HG02623 (cell line): ENCODE data around the gene TGM1.
A peak's percentile ranks its signal among the peaks of the same experiment; 100 is the strongest.

Experiments
- ATAC-seq: cut with Tn5 transposase; IDR thresholded peaks from one replicate; pipeline ENCODE4 v1.9.1; 2021; ENCODE audit warnings: moderate library complexity; ENCODE audit not compliant: unreplicated experiment

Gene TGM1

DNA sequence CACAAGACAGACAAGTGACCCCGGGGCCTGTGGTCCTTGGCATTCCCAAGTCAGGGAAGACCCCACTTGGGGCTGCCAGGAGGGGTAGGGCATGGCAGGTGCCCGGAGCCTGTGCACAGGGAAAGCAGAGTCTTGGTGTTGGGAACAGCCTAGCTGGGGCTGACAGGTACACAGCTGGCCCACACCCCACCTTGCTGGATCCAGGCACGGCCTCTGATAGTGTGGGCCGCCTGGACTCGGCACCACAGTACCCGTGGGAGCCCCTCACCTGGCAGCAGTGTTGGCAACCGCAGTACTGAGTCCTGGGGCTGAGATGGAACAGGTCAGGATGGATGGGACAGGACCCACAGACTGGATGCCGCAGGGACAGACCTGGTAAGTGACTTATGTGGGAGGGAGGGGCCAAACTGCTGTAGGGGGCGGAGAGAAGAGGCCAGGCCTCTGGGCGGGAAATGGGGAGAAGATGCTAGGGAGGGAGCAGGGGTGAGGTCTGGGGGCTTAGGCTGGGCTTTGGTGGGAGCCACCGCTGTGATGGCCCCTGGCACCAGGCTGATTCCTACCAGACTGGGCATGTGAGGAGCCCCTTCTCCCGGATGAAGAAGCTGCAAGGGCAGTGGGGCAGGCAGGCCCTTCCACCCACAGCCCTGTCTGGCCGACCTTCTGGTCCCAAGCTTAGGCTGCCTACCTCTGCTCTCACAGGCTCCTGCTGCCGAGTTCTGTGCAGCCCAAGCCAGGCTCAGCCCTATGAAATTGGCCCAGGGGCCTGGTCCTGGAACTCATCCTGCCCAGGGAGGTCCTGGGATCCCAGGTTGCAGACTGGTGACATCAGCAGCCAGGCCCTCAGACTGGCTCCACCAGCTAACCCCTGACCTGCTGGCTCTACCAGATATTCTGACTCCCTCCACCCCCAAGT lies at the start of gene TGM1:
Gene TGM1, minus strand, starts transcription at position 357 of the 913 bp plus-strand sequence. CDS start 825 bp downstream, outside the sequence.
- no peak for ATAC-seq

DNA sequence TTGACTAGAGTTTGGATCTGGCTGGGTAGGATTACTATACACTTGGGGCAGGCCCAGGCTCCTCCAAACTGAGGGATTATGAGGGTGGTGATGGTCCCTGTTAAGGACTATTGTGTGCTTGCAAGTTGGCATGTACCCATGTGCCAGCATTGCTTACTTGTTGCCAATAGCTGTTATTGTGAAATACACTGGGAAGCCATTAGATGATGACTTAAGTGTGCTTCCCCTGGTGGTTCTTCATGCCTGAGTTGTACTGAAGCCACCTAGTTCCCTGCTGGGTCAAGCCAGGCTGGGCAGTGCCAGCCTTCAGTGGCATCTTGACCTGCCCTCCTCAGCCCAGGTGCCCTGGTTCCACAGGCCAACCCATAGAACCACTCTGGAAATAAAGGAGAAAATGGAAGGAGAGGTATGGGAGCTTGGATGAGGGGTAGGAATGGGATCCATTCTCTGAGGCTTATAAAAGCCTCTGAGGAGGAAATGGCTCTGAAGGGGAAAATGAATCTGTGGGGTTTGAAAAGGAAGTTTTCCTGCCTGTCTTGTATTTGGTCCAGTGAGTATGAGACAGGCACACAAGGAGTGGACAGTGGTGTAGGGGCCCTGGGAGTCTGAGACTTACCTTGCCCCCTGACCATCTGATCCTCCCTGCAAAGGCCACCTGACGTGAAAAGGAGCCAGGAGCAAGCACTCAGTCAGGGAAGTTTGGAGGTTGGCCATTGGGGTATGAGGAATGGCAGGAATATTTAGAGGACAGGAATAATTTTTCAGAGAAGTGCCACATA lies 49.0 kb upstream of the TGM1 start:
- ATAC-seq: no peak

DNA sequence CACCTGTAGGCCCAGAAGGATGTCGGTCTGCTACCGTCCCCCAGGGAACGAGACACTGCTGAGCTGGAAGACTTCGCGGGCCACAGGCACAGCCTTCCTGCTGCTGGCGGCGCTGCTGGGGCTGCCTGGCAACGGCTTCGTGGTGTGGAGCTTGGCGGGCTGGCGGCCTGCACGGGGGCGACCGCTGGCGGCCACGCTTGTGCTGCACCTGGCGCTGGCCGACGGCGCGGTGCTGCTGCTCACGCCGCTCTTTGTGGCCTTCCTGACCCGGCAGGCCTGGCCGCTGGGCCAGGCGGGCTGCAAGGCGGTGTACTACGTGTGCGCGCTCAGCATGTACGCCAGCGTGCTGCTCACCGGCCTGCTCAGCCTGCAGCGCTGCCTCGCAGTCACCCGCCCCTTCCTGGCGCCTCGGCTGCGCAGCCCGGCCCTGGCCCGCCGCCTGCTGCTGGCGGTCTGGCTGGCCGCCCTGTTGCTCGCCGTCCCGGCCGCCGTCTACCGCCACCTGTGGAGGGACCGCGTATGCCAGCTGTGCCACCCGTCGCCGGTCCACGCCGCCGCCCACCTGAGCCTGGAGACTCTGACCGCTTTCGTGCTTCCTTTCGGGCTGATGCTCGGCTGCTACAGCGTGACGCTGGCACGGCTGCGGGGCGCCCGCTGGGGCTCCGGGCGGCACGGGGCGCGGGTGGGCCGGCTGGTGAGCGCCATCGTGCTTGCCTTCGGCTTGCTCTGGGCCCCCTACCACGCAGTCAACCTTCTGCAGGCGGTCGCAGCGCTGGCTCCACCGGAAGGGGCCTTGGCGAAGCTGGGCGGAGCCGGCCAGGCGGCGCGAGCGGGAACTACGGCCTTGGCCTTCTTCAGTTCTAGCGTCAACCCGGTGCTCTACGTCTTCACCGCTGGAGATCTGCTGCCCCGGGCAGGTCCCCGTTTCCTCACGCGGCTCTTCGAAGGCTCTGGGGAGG lies 47.9 kb upstream of the TGM1 start, which contains the start of gene LTB4R:
Gene LTB4R, plus strand, starts transcription at position 857 of the 959 bp plus-strand sequence. CDS start 4,150 bp downstream, outside the sequence.
- peak; percentile 62 for ATAC-seq

DNA sequence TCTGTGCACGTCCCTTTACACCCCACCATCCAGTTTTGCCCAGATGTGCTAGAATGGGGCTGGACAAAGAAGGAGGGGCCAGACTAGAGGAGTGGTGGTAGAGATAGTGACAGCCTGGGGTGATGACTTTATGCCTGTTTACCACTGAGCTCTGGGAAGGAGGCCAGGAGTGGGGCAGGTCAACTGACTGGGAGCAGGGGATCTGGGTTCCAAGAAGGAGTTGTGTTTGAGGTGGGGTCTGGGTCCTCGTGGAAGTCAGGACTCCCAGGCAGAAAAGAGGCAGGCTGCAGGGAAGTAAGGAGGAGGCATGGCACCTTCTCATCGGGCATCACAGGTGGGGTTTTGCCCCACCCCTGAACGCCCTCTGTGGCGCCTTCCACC lies 47.3 kb upstream of the TGM1 start:
- no peak for ATAC-seq

DNA sequence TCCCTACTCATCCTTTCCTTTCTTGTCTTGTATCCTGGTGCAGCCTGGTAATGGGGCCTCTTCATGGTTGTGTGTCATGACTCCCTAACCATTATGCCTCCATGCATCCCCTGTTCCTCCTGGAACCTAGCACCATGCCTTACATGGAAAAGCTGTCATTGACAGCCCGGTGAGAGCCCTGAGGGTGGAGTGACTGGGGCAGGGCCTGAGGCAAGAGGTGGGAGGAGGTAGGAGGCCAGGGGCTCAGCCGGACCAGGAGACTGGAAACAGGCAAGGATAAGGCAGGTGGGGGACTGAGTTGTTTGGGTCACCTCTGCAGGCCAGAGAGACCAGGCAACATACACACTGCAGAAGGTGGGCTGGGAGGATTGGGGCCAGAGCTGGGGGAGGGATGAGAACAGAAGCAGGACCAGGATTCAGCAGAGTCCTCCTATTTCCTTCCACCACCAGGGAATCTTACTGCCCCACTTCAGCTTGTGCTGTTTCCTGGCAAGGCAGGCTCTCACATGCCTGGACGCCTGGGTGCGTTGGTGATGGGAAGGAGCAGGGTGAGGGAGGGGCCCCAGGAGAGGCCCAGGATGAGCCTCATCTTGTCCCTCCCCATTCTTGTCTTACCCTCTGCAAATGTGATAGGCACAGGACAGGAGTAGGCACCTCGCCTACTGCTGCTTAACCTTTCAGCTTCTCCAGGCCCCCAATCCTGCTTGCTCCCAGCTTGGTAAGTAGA lies 46.7 kb upstream of the TGM1 start, which contains the start of gene LTB4R2:
Gene LTB4R2, plus strand, starts transcription at position 603 of the 727 bp plus-strand sequence. CDS start 525 bp downstream, outside the sequence.
- ATAC-seq: no peak

DNA sequence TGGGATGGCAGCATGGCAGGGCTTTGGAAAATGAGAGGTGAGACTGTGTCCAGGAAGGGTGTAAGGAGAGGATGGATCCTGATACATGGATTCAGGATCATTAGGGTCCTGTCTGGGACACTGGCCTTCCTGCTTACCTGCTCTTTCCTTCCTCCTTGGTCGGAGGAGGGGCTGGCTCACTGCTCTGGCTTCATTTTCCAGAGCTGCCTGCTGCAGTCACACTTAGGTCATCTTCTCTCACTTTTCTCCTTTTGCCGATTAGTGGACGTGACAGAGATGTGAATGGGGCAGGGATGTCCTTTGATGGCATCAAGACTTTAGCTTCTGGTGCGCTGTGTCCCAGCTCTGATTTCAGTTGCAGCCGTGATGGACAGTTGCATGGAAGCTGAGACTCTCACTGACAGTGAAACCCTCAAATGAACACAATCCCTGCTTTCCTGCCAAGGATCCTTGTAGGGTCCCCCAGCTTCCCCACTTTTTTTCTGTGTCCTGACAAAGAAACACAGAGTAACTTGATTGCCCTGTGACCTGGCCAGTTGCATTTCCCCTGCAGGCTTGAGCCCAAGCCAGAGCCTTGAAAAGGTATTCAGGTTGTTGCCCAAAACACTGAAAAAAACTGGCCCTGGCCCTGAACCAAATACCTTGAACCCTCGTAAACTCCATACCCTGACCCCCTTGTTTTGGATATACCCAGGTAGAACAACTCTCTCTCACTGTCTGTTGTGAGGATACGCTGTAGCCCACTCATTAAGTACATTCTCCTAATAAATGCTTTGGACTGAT lies 45.6 kb upstream of the TGM1 start:
- ATAC-seq: no peak

DNA sequence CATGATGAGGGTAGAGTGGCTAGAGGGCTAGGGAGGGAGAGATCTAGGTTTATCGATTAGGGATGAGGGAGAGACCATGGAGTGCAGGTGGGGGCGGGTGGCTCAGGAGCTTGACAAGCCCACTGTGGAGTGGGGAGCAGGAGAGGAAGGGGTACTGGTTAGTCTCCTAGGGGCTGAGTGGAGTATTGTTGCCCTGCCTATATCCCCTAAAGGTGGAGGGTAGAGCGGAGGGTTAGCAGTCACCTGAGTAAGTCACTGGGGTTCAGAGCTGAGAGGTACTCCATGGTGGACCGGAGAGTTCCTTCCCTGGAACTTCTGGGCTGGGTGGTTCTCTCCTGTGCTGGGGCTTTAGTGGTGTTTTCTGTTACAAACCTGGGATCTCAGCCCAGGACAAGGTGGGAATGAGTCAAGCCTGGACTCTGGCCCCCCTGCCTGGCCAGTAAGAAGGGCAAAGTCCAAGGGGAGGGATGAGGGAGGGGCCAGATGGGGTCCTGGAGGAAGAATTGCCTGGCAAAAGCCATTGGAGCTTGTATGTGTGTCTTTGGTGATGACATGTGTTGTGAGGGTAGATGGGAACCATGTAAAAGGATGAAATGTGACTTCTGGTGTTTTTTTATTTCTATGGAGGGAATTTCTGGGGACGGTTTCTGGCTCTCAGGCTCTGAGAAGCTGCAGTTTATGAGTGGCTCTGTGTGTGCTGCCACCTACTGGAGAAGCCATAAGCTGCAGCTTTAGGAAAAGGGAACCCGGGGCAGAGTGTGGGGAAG lies 44.8 kb upstream of the TGM1 start, which contains the start of gene CIDEB:
Gene CIDEB, minus strand, starts transcription at position 403 of the 767 bp plus-strand sequence. Its CDS starts 119 bp downstream, at position 284.
- no peak for ATAC-seq

DNA sequence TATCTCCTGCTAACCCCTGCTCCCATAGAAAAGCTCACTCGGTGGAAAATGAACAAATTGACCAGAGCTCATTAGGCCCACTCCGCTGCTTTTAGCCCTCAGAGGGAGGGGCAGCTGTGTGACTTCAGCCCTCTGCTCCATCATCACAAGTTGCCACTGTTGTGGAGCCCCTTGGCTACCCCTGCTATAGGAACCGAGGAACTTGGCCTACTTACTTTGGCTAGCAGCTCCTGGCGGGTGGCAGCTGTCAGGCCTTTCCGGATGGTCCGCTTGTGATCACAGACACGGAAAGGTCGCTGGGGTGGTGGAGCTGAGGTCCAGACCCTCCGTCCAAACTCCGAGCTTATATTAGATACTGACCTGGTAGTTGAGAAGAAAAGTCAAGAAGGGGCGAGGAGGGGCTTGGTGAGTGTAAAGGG lies 44.2 kb upstream of the TGM1 start:
- no peak for ATAC-seq

DNA sequence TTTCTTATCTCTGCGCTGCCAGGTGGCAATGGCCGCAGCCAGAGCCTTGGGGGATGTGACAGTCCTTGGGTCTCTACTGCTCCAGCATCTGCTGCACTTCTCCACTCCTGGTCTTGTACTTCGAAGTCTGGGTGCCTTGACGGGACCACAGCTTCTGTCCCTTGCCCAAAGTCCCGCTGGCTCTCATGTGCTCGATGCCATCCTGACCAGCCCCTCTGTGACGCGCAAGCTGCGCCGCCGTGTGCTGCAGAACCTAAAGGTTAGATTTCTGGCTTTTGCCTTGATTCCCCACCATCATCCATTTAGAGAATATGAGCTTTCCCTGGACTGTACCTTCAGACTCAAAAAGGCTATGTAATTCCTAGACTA lies 41.0 kb upstream of the TGM1 start:
- ATAC-seq: no peak

- no peak for ATAC-seq
Observed at GRCh38 chr14:24300326-24300980, 37.5 kb upstream of the TGM1 start.

GRCh38 chr14:24299255-24300191 lies 36.5 kb upstream of the TGM1 start, which contains the start of the genes DHRS1 and NOP9:
Gene DHRS1, minus strand, starts transcription at chr14:24299780. Its CDS starts 674 bp downstream, at chr14:24299106.
Gene NOP9, plus strand, starts transcription at chr14:24299850. Its CDS starts 105 bp downstream, at chr14:24299955.
- ATAC-seq: peak; percentile 60

- no peak for ATAC-seq
Observed at GRCh38 chr14:24298892-24299254, 35.9 kb upstream of the TGM1 start.

- peak; percentile 10 for ATAC-seq
Observed at GRCh38 chr14:24297190-24297964, 34.4 kb upstream of the TGM1 start.

DNA sequence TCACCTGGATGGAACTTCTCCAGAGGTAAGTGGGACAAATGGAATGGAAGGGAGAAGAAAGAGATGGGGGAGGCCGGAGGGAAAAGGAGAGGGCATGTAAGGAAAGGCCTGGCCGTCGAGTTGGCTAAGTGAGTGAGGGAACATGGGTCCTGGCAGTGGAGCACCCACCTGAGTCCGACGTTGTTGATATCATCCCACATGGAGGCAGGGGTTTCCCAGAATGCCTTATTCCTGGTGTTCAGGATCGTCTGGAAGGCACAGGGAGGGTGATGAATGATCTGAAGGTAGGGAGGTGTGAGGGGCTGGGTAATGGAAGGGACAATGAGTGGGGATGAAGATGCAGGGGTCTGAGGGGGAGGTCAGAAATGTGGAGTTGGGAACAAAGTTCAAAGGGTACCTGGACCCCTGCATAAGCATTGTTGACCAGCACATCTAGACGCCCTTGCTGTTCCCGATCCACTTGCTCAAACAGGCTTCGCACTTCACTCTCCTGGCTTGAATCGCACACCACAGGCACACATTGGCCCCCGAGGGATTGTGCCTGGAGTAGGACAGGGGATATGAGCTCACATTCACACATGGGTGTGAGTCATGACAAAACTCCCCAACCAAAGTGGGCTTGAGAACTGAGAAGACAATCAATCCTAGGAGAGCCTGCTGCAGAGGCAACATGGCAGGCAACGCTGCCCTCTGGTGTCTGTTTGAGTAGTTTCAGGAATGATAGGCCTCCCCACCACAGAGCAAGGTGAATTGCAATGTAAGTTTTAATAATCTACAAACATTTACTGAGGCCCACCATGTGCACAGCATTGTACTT lies 33.6 kb upstream of the TGM1 start:
- ATAC-seq: peak; percentile 43

DNA sequence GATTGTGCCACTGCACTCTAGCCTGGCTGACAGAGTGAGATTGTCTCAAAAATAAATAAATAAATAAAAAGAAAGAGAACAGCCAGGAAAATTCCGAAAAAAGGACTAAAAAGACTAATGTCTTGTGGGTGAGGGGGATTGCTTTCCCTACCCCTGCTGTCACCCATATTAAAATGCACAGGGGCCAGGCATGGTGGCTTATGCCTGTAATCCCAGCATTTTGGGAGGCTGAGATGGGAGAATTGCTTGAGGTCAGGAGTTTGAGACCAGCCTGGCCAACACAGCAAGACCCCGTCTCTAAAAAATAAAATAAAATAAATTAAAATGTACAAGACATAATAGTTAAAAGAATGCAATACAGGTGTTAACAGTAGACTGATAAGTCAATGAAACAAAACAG lies 30.5 kb upstream of the TGM1 start:
- ATAC-seq: no peak
